PC-3 (cell line): ENCODE results near the gene CDX2.

Source experiments
- CTCF ChIP-seq: fragments of 300-600 bp; sonication (generic); conservative IDR thresholded peaks from 2 replicates; pipeline ENCODE4 v1.5.1; 2017; ENCODE audit warnings: antibody characterized with exemption, low read depth, mild to moderate bottlenecking, low read length
- EZH2 ChIP-seq: fragments of 300-600 bp; sonication (generic); IDR thresholded peaks from one replicate; pipeline ENCODE4 v1.6.1; 2017; ENCODE audit warnings: antibody characterized with exemption, mild to moderate bottlenecking, low read length; ENCODE audit not compliant: unreplicated experiment
- EZH2phosphoT487 ChIP-seq: fragments of 300-600 bp; sonication (generic); IDR thresholded peaks from 2 replicates; pipeline ENCODE4 v1.6.1; 2018; ENCODE audit warnings: mild to moderate bottlenecking, antibody characterized with exemption, low read length, borderline replicate concordance

GRCh38 chr13:27967203-27967735, 1.8 kb downstream of the CDX2 start:
- TF ChIP-seq CTCF (no peak), EZH2 (no peak), EZH2phosphoT487 (no peak)
